Inferior parietal cortex (tissue), 1 donor: ENCODE data around the gene LGALS7.
"Not testable (repeated sequence)": the region's sequence is repeated elsewhere in the genome, so short reads cannot be mapped to it uniquely, and the experiment has no call there.

ENCODE experiments used
- DNase-seq: peaks from one replicate; pipeline ENCODE4 v3.0.0-alpha.2; 2016; ENCODE audit errors: extremely low spot score

The LGALS7 gene

DNA sequence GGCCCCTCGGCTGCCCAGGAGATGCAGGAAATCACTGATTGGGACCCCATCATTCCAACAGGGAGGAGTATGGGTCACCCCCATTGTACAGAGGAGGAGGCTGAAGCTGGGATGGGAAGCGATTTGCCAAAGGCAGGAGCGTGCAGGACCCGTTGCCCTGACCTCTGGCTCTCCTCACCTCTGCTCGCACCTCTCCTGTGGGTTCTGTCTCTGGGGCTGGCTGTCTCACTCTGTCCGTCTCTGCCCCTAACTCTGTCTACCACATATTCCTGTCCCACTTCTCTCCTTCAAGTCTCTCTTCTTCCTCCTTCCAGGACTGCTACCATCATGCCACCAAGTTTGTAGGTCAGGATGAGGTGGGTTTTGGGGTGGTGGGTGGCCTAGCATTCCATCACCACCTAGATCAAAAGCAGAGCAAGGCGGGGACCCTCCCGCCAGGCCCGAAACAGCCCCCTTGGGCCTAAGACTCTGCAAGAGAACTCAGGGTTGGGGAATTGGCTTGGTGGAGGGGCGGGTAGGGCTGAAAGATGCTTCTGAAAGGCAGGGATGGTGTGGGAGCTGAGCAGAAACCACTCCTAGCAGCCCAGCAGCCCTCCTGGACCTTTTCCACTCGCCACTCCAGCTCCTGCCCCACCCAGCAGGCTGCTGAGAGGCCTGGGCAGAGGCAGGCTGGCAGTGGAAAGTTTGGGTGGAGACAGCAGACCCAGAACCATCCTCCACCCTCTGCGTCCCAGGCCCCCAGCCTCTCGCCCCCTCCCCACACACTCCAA is 1.0 kb upstream of the LGALS7 start:
- no peak for DNase-seq

DNA sequence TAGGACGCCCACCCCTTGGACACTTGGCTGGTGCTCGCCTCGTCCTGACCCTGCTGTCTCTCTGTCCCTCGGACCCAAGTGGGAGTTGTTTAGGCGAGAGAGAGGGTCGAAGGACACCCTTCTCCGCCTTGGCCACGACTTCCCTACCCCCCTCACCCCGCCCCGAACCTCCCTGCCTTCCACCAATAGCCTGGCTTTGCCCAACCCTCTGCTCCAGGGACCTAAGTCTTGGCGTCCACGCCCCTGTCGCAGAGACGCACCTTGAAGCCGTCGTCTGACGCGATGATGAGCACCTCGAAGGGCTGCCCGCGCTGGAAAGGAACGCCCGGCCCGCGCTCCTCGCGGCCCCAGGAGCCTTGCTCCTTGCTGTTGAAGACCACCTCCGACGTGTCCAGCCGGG is 1.7 kb downstream of the LGALS7 start:
- not testable (repeated sequence) for DNase-seq

DNA sequence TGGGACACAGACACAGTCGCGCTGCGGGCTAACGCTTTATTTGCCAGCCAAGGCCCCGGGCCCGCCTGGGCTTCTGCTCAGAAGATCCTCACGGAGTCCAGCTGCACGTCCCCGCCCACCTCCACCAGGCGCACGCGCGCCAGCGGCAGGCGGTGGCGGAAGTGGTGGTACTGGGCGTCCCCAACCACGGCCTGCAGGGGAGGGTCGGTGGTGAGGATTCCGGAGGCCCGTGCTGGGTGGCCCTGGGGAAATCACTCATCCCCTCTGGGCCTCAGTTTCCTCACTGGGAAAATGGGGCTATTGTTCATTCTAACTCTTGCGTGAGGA is 2.4 kb downstream of the LGALS7 start:
- not testable (repeated sequence) for DNase-seq

DNA sequence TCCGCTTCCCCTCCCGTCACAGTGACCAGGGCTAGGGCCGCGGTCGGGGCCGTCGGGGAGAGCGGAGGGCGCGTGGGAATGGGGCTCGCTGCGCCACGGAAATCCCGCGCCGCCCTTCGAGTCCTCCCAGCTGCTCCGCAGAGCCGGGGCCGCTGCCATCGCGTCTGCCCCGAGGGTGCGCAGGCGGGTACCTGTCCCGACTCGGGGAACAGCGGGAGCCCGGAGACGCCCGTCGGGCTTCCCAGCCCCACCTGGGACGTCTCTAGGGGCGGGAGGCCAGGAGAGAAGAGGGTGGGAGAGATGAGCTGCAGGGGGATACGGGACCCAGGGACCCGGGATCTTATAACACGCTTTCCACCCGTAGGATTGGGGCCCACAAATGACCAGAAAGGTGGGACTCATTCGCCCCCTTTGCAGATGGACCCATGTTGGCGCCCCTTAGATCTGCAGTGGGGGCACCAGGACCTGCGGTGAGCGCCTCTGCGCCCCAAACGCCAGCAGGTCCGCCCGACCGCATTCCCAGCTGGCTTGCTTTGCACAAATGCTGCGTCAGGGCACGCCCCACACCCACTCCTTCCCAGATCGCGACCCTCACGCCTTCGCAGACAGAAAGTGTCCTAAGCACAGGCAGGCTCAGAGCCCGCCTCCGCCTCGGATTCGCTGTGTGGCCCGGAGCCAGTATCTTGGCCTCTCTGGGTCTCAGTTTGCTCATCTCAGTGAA is 2.9 kb downstream of the LGALS7 start:
- DNase-seq: not testable (repeated sequence)

DNA sequence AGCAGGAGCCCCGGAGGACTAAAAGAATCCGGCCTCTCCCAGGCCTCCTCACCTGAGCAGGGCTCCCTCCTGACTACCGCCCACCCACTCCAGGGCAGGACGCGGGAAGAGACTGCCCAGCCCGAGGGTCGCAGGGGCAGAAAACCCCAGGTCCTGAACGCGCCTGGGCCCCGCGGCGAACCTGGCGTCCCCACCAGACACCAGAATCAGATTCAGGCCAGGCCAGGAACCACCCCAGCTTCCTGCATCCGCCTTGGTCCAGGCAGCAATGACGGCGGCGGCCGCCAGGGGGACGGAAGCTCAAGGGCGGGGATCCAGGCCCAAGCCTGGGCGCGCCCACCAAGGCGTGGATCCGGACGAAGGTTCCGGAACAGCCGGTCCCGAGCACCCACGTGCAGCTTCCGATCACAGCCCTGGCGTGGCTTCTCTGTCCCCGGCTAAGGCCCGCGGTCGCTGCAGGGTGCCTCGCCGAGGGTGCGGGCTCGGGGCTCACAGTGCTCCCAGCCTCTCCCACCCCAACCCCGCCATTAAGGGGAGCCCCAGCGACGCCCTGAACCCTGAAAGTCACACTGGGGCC is 3.6 kb downstream of the LGALS7 start:
- peak; percentile 30 for DNase-seq

DNA sequence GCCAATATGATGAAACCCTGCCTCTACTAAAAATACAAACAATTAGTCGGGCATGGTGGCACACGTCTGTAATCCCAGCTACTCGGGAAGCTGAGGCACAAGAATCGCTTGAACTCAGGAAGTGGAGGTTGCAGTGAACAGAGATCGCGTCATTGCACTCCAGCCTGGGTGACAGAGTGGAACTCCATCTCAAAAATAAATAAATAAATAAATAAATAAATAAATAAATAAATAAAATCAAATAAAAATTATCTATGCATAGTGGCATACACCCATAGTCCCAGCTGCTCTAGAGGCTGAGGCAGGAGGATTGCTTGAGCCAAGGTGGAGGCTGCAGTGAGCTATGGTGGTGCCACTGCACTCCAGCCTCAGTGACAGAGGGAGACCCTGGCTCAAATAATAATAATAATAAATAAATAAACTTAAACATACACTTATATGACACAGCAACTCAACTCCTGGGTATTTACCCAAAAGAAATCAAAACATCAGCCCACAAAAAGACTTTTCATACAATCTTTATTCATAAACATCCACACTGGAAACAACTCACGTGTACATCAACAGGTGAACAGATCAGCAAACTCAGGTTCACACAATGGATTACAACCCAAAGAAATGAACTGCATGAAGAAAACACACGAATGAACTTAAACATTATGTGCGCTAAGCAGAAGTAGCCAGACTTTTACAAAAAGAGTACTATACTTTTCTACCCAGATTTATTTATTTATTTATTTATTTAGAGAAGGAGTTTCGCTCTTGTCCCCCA is 6.9 kb downstream of the LGALS7 start:
- no peak for DNase-seq

DNA sequence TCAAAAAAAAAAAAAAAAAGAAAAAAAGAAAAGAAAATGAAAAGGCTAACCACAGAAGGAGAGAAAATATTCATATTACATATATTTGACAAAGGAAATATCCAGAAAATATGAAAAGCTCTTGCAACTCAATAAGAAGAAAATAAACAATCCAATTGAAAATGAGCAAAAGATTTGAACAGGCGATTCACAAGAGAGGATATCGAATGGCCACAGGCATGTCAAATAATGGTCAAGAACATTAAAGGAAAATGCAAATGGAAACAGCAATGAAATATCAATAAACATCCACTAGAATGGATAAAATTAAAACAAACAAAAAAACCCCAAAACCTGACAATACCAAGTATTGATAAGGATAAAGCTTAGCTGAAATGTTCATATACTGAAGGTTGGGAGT is 8.1 kb downstream of the LGALS7 start:
- no peak for DNase-seq

DNA sequence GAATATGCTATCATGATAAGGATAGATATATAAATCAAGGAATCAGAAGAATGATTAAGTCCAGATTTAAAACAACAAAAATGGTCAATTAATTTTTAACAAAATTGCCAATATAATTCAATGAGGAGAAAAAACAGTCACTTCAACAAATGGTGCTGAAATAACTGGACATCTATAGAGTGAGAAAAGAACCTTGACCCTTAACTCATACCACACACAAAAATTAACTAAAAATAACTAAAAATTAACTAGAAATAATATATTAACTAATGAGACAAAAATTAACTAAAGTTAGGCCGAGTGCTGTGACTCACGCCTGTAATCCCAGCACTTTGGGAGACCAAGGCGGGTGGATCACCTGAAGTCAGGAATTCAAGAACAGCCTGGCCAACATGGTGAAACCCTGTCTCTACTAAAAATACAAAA is 9.5 kb downstream of the LGALS7 start:
- no peak for DNase-seq

DNA sequence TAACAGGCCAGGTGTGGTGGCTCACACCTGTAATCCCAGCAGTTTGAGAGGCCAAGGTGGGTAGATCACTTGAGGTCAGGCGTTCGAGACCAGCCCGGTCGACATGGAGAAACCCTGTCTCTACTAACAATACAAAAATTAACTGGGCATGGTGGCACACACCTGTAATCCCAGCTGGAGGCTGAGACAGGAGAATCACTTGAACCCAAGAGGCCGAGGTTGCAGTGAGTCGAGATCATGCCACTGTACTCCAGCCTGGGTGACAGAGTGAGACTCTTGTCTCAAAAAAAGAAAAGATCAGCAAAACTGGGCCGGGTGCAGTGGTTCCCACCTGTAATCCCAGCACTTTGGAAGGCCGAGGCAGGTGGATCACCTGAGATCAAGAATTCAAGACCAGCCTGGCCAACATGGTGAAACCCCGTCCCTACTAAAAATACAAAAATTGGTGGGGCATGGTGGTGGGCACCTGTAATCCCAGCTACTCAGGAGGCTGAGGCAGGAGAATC is 11.4 kb downstream of the LGALS7 start:
- not testable (repeated sequence) for DNase-seq

DNA sequence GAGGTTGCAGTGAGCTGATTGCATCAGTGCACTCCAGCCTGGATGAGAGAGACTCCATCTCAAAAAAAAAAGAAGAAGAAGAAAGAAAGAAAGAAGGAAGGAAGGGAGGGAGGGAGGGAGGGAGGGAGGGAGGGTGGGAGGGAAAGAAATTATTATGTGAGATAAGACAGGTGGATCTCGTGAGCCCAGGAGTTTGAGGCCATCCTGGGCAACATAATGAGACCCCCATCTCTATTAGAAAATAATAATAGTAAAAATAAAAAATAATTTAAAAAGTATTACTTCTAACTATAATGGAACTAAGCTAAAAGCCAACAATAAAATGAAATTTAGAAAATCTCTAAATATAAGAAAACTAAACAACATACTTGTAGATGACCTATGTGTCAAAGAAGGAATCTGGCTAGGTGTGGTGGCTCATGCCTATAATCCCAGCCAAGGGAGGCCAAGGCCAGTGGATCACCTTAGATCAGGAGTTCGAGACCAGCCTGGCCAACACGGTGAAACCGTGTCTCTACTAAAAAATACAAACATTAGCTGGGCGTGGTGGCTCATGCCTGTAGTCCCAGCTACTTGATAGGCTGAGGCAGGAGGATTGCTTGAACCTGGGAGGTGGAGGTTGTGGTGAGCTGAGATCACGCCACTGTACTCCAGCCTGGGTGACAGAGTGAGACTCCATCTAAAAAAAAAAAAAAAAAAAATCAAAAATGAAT is 12.4 kb downstream of the LGALS7 start:
- DNase-seq: not testable (repeated sequence)

DNA sequence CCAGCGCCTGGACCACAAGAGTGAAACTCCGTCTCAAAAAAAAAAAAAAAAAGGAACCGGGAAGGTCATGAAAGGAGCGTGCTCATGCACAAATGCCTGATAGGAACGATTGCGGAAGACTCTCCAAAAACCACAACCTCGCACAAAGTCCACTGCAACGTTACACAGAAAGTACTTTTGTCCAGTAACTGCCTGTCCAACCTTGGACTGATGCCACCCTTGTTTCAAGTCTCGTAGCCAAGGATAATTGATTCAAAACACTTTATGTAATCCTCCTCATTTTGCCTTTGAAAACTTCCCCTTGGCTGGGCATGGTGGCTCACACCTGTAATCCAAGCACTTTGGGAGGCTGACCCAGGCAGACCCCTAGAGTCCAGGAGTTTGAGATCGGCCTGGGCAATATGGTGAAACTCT is 13.7 kb downstream of the LGALS7 start:
- no peak for DNase-seq

DNA sequence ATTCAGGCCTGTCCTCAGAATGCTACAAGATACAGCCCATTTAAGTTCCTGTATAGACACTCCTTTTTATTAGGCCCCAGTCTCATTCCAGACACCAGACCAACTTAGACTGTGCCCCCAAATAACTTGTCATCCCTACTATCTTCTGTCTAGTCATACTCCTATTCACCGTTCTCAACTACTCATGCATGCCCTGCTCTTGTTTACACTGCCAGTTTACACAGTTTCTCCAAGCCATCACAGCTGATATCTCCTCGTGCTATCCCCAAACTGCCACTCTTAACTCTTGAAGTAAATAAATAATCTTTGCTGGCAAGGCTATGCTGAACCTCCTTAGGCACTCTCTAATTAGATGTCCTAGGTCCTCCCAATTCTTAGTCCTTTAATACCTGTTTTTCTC is 19.1 kb downstream of the LGALS7 start:
- DNase-seq: not testable (repeated sequence)

DNA sequence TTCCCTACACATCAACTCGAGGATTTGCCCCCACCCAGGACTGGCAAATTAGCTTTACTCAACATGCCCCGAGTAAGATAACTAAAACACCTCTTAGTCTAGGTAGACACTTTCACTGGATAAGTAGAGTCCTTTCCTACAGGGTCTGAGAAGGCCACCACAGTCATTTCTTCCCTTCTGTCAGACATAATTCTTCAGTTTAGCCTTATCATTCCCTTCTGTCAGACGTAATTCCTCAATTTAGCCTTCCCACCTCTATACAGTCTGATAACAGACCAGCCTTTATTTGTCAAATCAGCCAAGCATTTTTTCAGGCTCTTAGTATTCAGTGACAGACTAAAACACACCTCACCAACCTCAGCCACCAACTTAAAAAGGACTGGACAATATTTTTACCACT is 19.5 kb downstream of the LGALS7 start:
- not testable (repeated sequence) for DNase-seq

DNA sequence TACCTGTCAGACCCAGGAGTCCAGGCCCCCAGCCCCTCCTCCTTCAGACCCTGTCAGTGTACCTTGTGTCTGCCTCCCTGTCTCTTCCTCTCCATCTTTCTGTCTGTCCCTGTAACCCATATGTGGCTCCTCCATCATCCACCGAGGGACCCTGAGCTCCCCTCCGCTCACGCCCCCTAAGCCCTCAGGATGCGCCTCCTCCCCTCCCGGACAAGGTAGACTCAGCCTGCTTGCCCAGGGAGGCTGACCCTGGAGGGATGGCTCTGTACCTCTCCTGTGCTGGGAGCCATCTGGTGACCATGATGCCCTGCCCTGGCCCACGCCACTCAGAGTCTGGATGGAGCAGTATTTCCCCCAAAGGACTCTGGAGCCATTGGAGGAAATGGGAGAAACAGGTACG is 28.0 kb downstream of the LGALS7 start:
- DNase-seq: no peak

DNA sequence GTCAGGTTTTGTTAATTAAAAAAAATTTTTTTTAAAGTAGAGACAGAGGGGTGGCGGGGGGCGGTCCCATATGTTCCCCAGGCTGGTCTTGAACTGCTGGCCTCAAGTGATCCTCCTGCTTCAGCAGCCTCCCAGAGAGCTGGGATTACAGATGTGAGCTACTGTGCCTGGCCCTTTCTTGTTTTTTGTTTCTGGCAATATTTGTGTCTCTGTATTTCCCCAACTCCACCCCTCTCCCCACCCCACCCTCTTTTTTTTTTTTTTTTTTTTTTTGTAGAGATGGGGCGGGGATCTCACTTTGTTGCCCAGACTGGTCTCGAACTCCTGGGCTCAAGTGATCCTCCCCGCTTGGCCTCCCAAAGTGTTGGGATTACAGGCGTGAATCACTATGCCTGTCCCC is 28.4 kb downstream of the LGALS7 start:
- DNase-seq: no peak

DNA sequence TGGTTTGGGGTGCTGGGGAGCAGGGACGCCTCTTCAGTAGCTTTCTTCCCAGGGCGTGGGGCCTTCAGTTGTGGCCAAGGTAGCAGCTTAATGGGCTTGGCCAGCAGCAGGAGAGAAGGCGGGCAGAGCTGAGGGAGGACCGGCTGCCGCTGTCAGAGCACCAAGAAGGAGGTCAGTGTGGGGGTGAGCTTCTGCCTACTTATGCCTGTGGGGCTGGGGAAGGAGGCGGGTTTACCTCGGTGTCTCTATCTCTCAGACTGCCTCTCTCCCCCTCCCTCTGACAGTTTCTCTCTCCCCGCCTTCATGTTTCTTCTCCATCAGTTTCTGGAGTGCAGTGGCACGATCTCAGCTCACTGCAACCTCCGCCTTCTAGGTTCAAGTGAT is 29.0 kb downstream of the LGALS7 start, which contains the start of gene CAPN12:
Gene CAPN12 (minus strand): TSS at position 177 of the 384 bp plus-strand sequence. CDS start 309 bp downstream, outside the sequence.
- DNase-seq: no peak

DNA sequence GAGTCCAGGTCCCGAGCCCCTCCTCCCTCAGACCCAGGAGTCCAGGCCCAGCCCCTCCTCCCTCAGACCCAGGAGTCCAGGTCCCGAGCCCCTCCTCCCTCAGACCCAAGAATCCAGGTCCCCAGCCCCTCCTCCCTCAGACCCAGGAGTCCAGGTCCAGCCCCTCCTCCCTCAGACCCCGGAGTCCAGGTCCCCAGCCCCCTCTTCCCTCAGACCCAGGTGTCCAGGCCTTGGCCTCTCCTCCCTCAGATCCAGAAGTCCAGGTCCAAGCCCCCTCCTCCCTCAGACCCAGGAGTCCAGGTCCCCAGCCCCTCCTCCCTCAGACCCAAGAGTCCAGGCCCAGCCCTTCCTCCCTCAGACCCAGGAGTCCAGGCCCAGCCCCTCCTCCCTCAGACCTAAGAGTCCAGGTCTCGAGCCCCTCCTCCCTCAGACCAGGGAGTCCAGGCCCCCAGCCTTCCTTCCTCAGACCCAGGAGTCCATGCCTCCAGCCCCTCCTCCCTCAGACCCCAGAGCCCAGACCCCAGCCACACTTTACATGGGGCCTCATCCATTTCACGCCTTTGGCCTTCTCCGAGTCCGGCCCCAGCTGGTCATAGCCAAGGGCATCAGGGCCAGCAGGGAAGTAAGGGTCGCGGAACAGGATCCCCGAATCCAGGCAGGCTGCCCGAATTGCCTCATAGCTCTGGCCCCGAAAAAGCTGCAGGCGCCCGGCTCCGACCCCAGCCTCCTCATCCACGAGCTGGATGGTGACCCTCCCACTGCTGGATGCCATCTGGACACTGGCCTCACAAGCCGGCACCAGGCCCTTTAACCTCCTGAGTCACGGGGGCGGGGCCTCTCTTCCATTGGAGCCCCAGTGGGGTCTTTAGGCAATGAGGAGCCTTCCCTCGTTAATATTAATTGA is 29.7 kb downstream of the LGALS7 start:
- DNase-seq: no peak

DNA sequence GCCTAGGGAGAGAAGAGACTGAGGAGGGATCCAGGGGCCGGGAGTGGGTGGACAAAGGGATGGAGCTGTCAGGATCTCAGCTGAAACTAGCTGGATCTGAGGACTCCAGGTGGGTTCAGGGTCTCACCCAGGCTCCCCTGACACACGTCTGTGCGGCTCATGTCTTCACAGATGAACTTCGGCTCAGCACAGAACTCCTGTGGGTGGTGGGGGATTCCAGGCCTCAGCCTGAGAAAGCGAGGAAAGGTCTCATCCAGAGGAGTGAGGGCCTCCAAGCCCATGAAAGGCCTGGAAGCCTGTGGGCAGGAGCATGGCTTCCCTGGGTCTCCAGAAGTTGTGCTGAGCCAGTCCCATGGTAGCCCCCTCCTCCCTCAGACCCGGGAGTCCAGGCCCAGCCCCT is 30.4 kb downstream of the LGALS7 start:
- no peak for DNase-seq

DNA sequence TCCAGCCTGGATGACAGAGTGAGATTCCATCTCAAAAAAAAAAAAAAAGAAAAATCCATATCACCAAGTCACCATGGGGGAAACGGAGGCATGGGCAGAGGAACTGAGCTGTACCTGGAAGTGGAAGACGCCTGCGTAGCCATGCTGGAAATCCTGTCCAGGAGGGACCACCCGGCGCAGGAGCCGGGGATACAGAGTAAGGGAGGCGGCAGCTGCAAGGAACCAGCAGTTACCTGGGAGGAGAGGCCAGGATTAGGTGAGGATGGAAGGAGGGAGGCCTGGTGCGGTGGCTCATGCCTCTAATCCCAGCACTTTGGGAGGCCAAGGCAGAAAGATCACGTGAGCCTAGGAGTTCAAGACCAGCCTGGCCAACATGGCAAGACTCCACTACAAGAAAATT is 31.0 kb downstream of the LGALS7 start:
- DNase-seq: no peak

DNA sequence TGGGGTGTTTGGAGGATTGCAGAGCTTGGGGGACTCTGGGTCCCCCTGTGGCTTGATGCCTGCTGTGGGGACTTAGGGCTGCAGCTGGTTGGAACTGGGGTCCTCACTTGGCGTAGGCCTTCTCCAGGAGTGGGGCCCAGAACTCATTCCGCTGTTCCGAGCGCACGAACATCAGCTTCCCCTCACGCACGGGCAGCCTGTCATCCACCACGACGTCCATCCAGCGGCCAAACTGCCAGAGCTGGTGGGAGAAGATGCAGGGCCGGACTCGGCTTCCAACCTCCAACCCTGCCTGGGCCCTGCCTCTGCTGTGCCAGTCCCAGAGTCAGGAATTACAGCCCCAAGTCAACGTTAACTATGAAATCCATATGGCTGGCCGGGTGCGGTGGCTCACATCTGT is 31.6 kb downstream of the LGALS7 start:
- DNase-seq: no peak
